ENCODE data around the gene TMIGD2. TPM values are rescaled to one million over a fixed set of nuclear protein-coding genes. Genes with fewer than 3 reads are reported as not detected.
"Not testable (repeated sequence)": the region's sequence is repeated elsewhere in the genome, so short reads cannot be mapped to it uniquely, and the experiment has no call there.

Gene TMIGD2
- total RNA-seq, 4 donors from 2014 or later = 0.79 TPM; not detected in 3

GRCh38 chr19:4292515-4292914 is 9.7 kb downstream of the TMIGD2 start:
- TF ChIP-seq CTCF (IDR thresholded peaks at IDR 0.05) = no peak
- ATAC-seq (ENCODE audit: low FRiP score) (no peak), DNase-seq (ENCODE audit: low spot score) (no peak)

- ATAC-seq (ENCODE audit: low FRiP score) (no peak), DNase-seq (ENCODE audit: low spot score) (no peak)
- no peak for TF ChIP-seq CTCF (IDR thresholded peaks at IDR 0.05)
These were observed 10.9 kb downstream of the TMIGD2 start for GRCh38 chr19:4291184-4291732.

GRCh38 chr19:4288091-4288777 is 14.0 kb downstream of the TMIGD2 start:
- TF ChIP-seq CTCF (IDR thresholded peaks at IDR 0.05) = no peak

GRCh38 chr19:4286141-4286540 is 16.0 kb downstream of the TMIGD2 start:
- not testable (repeated sequence) for DNase-seq (ENCODE audit: low spot score); ATAC-seq (ENCODE audit: low FRiP score)

More at GRCh38 chr19:4288091-4288777, 14.0 kb downstream of the TMIGD2 start:
- ATAC-seq (ENCODE audit: low FRiP score) (no peak), DNase-seq (ENCODE audit: low spot score) (no peak)

GRCh38 chr19:4284974-4285373 is 17.2 kb downstream of the TMIGD2 start:
- ATAC-seq (ENCODE audit: low FRiP score) = no peak
- no peak for TF ChIP-seq CTCF (IDR thresholded peaks at IDR 0.05)
- no peak for DNase-seq (ENCODE audit: low spot score)

GRCh38 chr19:4284176-4284958 is 17.8 kb downstream of the TMIGD2 start:
- TF ChIP-seq CTCF (IDR thresholded peaks at IDR 0.05) = no peak
- DNase-seq (ENCODE audit: low spot score) (no peak), ATAC-seq (ENCODE audit: low FRiP score) (no peak)

GRCh38 chr19:4279530-4280422 is 22.4 kb downstream of the TMIGD2 start:
- no peak for ATAC-seq (ENCODE audit: low FRiP score)
- TF ChIP-seq CTCF (IDR thresholded peaks at IDR 0.05) = no peak
- no peak for DNase-seq (ENCODE audit: low spot score)
